HFF-Myc (cell line): ENCODE measurements around the gene LRRC75B.
"Not testable (repeated sequence)": the region's sequence is repeated elsewhere in the genome, so short reads cannot be mapped to it uniquely, and the experiment has no call there.

Experiments used
- DNase-seq: peaks from one replicate; pipeline ENCODE4 v3.0.0-alpha.2; 2011; ENCODE audit warnings: low read depth; ENCODE audit errors: extremely low read depth
- H3K4me3 ChIP-seq: replicated peaks from 2 replicates; pipeline ENCODE4 v1.5.1; 2011; ENCODE audit warnings: low read depth, mild to moderate bottlenecking, control low read depth, low read length
- TF ChIP-seq, protein P1 (sequence below): IDR thresholded peaks from 2 replicates; pipeline ENCODE4 v1.5.1; 2012; ENCODE audit warnings: mild to moderate bottlenecking, low read depth, low read length, control low read depth; ENCODE audit errors: missing control alignments

The LRRC75B gene, protein sequence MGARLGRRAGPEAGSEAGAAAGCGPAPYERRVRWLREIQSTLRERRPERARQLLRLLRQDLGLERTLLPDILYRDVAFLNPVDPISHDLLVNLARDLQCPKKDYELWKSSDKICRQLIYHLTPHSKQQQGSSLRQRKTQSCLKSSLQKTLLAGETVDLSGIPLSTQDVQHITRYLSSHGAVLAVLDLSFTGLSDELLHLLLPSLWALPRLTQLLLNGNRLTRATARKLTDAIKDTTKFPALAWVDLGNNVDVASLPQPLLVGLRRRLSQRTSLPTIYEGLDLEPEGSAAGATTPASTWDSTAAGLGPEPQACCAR

DNA sequence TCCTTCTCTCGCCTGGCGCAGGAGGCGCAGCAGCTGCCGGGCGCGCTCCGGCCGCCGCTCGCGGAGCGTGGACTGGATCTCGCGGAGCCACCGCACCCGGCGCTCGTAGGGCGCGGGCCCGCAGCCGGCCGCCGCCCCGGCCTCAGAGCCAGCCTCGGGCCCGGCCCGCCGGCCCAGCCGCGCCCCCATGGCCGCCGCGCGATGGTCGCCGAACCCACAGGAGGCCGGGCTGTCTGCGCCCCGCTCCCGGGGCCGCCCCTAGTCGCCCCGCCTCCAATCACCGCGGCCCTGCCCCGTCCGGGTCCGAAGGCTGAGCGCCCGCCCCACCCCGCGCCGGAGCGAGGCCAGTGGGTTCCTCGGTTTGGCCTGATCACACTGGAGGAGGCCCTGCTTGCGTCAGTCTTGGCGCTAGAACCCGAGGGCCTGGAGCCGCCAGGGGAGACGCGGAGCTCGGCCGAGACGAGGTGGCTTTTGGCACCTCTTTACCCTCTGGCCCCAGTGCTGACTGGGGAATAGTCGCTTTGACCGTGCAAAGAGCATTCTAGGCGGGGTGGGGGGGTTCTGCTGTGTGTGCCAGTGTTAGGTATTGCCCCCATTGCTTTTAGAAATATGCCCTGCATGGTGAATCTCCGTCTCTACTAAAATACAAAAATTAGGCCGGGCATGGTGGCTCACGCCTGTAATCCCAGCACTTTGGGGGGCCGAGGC is at the start of gene LRRC75B:
LRRC75B (minus strand) TSS at position 223 of the 708 bp plus-strand sequence; CDS start at position 189, 34 bp downstream.
- peak within 1 kb of the TSS; percentile 51 for H3K4me3 ChIP-seq
- DNase-seq = peak; percentile 24
- TF ChIP-seq, protein P1, sequence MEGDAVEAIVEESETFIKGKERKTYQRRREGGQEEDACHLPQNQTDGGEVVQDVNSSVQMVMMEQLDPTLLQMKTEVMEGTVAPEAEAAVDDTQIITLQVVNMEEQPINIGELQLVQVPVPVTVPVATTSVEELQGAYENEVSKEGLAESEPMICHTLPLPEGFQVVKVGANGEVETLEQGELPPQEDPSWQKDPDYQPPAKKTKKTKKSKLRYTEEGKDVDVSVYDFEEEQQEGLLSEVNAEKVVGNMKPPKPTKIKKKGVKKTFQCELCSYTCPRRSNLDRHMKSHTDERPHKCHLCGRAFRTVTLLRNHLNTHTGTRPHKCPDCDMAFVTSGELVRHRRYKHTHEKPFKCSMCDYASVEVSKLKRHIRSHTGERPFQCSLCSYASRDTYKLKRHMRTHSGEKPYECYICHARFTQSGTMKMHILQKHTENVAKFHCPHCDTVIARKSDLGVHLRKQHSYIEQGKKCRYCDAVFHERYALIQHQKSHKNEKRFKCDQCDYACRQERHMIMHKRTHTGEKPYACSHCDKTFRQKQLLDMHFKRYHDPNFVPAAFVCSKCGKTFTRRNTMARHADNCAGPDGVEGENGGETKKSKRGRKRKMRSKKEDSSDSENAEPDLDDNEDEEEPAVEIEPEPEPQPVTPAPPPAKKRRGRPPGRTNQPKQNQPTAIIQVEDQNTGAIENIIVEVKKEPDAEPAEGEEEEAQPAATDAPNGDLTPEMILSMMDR = no peak

DNA sequence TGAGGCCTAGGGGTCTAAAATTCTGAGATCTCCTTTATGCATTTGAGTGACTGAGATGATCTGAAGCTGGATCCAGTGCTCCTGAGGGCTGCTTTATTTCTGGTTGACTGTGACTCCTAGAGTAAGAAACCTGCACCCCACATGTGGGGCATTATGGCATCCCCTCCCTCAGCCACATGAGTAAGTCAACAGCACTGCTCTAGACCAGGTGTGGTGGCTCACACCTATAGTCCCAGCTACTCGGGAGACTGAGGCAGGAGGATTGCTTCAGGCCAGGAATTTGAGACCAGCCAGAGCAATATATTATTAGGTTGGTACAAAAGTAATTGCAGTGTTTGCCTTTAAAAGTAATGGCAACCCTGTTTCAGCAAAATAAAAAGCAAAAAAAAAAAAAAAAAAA is 49.4 kb upstream of the LRRC75B start:
- not testable (repeated sequence) for DNase-seq, H3K4me3 ChIP-seq

DNA sequence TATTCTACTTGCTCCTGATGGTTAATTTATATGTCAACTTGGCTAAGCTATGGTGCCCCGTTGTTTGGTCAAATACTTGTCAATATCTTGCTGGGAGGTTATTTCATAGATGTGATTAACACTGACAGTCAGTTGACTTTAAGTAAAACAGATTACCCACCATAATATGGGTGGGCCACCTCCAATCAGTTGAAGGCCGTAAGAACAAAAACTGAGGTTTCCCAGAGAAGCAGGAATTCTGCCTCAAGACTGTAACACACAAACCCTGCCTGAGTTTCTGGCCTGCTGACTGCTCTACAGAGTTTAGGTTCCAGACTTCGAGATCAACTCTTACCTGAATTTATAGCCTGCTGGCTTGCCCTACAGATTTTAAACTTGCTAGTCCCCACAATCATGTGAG is 43.6 kb upstream of the LRRC75B start:
- not testable (repeated sequence) for DNase-seq, H3K4me3 ChIP-seq

DNA sequence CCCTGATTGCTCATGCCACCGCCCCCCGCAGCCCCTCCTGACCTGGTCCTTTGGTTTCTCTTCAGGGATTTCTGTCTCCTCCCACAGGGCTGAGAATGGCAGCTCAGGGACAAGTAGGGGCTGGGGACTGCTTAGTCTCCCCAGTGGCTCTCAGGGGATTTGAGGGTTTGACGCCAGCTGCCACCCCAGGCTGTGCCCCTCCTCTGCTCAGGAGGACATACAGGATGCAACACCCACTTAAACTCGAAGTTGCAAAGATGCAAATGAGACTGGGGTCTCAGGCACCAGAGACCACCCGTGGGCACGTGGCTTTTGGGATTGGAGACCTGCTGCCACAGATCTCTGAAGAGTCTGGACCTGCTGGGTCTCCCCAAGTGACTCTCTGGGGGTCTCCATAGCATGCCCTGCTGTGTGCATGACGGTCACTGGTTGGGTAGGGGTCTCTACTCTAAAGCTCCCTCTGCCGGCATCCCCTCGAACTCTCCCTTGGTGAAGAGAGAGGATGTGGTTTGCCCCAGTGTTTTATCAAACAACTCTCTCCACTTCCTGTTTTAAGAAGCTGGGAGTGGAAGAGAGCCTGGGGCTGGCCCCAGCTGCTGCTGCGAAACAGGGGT is 42.0 kb upstream of the LRRC75B start:
- not testable (repeated sequence) for H3K4me3 ChIP-seq

DNA sequence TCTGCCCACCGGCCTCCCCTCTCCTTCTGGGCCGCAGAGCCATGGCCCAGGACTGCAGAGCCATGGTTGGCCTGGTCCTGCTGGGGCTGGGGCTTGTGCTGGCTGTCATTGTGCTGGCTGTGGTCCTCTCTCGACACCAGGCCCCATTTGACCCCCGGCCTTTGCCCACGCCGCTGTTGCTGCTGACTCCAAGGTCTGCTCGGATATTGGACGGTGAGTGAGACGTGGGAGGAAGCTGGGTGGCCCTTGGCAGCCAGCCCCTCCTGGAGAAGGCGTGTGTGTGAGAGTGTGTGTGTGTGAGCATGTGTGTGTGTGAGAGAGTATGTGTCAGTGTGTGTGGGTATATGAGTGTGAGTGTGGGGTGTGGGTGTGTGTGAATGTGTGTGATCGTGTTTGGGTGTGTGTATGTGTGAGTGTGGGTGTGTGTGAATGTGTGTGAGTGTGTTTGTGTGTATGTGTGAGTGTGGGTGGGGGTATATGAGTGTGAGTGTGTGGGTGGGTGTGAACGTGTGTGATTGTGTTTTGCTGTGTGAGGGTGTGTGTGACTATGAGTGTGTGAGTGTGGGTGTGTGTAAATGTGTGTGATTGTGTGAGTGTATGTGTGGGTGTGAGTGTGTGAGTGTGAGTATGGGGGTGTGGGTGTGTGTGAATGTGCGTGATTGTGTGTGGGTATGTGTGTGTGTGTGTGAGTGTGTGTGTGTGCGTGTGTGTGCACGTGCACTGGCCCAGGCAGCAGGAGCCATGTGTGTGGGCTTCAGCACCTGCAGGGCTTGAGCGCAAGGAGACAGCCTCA is 40.6 kb upstream of the LRRC75B start:
- not testable (repeated sequence) for DNase-seq, H3K4me3 ChIP-seq

More for the DNA sequence above, 42.0 kb upstream of the LRRC75B start:
- DNase-seq = not testable (repeated sequence)

DNA sequence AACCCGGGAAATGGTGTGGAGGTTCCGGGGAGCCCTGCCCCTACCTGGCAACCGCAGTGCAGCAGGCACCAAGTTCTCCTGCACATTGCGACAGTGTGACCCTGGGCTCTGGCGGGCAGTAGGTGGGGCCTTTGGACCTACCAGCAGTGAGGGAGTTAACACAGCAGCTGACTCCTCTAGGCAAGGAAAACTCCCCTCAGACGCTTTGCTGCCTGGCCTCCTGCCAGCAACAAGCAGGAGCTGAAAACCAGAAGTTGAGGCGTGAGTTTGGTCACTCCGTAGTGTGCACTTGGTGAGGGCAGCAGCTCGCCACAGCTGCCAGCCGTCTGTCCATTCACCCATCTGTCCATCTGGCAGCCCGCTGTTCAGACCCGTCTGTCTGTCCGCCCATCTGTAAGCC is 39.8 kb upstream of the LRRC75B start:
- not testable (repeated sequence) for H3K4me3 ChIP-seq
- peak; percentile 1 for DNase-seq

DNA sequence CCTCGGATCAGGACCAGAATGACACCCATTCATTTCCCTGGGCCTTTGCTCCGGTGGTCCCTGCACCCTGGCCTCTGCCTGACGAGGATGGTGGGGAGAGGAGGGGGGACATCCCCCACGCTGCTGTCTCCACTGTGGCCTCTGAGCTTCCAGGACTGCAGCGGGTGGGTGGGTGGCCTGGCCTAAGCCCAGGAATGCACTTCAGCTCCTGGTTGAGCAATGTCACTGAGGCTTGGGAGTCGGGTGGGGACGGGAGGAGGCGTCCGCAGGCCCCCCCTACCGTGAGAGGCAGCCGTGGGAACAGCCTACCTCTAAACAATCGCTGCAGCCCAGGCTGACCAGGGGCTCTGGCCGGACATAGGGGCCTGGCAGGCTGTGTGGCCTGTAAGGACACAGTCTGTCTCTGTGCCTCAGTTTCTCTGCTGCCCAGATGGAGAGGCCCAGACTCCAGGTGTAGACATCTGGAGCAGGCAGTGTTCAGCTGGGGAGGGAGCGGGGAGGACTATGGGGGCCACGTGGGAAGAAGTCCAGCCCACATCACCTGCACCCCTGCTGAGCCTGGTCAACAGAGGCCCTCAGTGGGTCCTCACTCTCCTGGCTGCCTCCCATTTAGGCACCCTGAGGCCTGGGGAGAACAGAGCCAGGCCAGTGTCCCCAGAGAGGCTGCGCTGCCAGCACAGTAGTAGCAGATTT is 38.7 kb upstream of the LRRC75B start:
- not testable (repeated sequence) for DNase-seq, H3K4me3 ChIP-seq

DNA sequence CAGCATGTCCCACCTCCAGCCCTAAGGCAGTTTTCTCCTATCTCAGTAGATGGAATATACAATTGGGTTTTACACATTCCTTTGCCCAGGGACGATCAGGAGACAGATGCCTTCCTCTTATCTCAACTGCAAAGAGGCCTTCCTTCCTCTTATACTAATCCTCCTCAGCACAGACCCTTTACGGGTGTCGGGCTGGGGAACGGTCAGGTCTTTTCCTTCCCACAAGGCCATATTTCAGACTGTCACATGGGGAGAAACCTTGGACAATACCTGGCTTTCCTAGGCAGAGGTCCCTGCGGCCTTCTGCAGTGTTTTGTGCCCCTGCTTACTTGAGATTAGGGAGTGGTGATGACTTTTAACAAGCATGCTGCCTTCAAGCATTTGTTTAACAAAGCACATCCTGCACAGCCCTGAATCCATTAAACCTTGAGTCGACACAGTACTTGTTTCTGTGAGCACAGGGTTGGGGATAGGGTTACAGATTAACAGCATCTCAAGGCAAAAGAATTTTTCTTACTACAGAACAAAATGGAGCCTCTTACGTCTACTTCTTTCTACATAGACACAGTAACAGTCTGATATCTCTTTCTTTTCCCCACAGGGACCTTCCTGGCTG is 38.0 kb upstream of the LRRC75B start:
- H3K4me3 ChIP-seq, DNase-seq: not testable (repeated sequence)

DNA sequence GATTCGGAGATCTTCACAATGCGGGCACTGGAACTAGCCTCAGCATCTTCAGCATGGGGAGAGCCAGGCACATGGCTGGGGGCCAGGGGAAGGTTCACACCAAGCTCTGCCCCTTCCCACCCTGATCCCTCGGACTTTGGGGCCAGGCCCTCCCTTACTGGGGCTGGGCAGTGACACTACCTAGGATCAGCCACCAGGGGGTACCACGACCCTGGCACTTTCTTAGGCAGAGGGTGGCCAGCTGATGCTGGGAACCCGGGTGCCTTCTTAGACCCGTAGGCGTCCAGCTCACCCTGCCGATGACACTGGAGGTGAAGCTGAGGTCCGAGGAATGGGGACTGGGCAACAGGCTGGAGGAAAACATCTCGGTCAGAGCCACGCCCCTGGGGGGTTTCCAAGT is 36.2 kb upstream of the LRRC75B start:
- not testable (repeated sequence) for H3K4me3 ChIP-seq, DNase-seq
- TF ChIP-seq, protein P1 = peak; percentile 28

DNA sequence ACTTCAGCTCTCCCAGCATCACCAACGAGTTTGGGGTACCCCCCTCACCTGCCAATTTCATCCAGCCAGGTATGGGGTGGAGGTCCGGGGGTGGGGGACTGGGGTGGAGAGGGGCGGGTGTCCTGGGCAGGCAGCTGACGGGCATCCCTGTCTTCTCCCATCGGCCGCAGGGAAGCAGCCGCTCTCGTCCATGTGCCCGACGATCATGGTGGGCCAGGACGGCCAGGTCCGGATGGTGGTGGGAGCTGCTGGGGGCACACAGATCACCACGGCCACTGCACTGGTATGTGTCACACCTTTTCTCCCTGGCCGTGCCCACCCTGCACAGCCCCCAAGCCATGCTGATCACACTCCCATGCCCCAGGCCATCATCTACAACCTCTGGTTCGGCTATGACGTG is 35.0 kb upstream of the LRRC75B start:
- not testable (repeated sequence) for DNase-seq, H3K4me3 ChIP-seq

DNA sequence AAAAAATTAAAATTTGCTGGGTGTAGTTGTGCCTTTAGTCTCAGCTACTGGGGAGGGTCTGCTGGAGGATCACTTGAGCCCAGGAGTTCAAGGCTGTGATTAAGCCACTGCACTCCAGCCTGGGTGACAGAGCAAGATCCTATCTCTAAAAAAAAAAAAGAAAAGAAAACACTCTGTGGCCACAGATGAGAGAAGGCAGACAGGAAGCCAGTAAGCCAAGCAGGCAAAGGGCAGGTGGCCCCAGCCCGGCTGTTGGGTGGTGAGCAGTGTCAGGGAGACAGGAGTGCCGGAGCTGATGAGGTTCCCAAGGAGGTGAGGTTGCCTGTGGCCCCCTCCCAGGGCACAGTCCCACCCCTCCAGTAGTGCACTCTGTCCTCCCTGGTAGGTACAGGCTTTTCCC is 29.7 kb upstream of the LRRC75B start:
- not testable (repeated sequence) for DNase-seq

DNA sequence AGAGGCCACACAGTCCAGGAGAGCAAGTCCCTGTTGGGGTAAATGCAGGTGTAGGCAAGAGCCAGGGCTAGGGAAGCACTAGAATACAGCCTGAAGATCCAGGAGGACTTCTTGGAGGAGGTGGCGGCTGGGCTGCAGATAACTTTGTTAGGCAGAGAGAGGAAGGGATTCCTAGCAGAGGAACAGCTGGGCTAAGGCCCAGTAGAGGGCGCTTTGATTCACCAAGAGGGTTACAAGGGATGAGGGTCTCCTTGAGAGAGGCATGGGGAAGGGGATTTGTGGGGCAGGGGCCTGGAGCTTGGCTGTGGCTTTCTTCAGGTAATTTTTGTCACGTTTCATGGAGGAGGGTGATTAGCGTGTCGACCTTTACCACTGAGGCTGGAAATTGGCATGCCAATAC is 28.4 kb upstream of the LRRC75B start:
- DNase-seq, H3K4me3 ChIP-seq: not testable (repeated sequence)

More for the DNA sequence above, 29.7 kb upstream of the LRRC75B start:
- H3K4me3 ChIP-seq = not testable (repeated sequence)

DNA sequence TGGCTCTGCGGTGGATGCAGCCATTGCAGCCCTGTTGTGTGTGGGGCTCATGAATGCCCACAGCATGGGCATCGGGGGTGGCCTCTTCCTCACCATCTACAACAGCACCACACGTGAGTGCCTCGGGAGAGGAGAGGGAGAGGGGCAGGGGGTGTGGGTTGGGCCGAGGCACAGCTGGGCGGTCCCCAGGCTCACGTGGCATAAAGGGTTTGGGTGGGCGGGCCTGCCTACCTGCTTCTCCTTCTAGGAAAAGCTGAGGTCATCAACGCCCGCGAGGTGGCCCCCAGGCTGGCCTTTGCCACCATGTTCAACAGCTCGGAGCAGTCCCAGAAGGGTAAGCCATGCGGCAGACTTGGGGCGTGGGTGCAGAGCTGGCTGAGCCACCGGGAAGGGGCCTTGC is 21.9 kb upstream of the LRRC75B start:
- DNase-seq, H3K4me3 ChIP-seq: not testable (repeated sequence)

DNA sequence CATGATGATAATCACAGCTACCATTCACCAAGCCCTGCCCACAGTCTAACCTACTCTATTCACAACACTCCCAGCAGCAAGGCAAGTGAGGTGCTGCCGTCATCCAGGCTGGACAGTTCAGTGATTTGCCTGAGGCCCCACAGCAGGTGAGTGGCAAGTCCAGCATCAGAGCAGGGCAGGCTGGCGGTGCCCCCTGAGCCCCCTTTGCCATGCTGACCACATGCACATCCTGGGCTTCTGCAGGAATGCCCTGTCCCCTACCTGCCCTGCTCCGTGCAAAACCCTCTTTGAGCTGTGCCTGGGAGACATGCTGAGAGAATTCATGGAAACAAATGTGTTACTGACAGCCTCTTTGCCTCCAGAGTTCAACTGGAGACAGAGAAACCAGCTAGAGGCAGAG is 17.0 kb upstream of the LRRC75B start:
- H3K4me3 ChIP-seq, DNase-seq: not testable (repeated sequence)
